ENCODE results near the gene PUM1. TPM values are rescaled to one million over a fixed set of nuclear protein-coding genes. Genes with fewer than 3 reads are reported as not detected.
A peak's percentile ranks its signal among the peaks of the same experiment; 100 is the strongest.

PUM1 gene
- total and polyA plus RNA-seq, 2 of the 4 experiments (the other 2 are of a cell fraction), result 75.4 to 137 TPM

DNA sequence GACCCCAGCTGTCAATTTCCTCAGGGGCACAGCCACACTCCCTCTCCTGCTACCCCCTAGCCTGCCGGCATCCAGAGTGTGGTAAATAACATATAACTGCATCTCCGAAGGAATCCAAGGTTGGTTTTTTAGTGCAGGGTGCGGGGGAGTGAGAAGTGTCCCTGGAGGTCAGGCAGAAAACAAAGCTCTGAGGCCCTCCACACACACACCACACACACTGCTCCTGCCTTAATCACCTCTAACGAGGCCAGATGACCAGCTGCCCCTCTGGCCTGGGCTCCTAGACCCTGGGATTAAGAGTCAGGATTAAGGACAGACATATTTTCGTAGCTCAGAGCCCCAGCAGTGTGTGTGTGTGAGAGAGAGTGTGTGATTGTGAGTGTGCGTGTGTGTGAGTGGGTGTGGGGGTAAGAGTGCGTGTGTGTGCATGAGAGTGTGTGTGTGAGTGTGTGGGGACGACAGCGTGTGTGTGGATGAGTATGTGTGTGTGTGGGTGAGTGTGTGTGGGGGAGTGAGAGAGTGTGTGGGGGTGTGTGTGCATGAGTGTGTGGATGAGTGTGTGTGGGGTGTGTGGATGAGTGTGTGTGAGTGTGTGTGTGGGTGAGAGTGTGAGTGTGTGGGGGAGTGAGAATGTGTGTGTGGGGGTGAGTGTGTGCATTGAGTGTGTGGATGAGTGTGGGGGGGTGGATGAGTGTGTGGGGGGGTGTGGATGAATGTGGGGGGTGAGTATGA is 171.6 kb downstream of the PUM1 start (continued):
- TF ChIP-seq RAD21 (IDR thresholded peaks at IDR 0.05; ENCODE audit: low read length), result no peak
- no peak for TF ChIP-seq POLR2A (IDR thresholded peaks at IDR 0.05; ENCODE audit: low read depth, low read length)

GRCh38 chr1:30892671-30893073 is 172.8 kb downstream of the PUM1 start:
- in situ Hi-C loops (cut with MboI; ENCODE audit: low sequenced_read_pairs) (no loop called here), dilution Hi-C loops (cut with HindIII; ENCODE audit: low sequenced_read_pairs, unreplicated experiment) (no loop called here), intact Hi-C loops (cut with micrococcal nuclease) (no loop called here)
- H3K9ac ChIP-seq (ENCODE audit: low read depth, low read length), result no peak overlapping the region
- H3K56ac ChIP-seq (ENCODE audit: extremely low read depth, insufficient read depth, low read length), result no peak overlapping the region
- peaks cover 49 to 94% of the 10 kb centered on the region in 2 experiments for H3K79me1 ChIP-seq (ENCODE audit: low read depth in 1 of 2, low read length in 2 of 2)
- no peak overlapping the region for H2BK15ac ChIP-seq (ENCODE audit: low read depth, low read length)
- H3K36me3 ChIP-seq (ENCODE audit: control insufficient read depth, insufficient read depth, low read length), result no peaks in the 10 kb centered on the region
- H4K20me1 ChIP-seq (ENCODE audit: insufficient read depth, low read length), result peaks cover 87% of the 10 kb centered on the region
- H2AK9ac ChIP-seq (replicated peaks; ENCODE audit: low read depth, low read length, poor library complexity), result peak overlapping the region; percentile 20
- H3K14ac ChIP-seq (replicated peaks; ENCODE audit: low read depth, low read length), result no peak overlapping the region
- no TSS peak for BruUV-seq (replicated peaks)
- H4K91ac ChIP-seq (ENCODE audit: insufficient read depth, low read depth, low read length), result no peak overlapping the region
- H3K27ac ChIP-seq (ENCODE audit: insufficient read depth, low read length), result no peak overlapping the region
- ChIA-PET CTCF (no interaction called here), POLR2A (ENCODE audit: unreplicated experiment) (no interaction called here)
- H3K9me1 ChIP-seq (ENCODE audit: insufficient read depth, low read length), result peaks cover 39% of the 10 kb centered on the region
- WGBS, 2 experiments (ENCODE audit: extremely low coverage in 2 of 2, insufficient read length in 1 of 2), result 89% methylated on average over 2 of the region's 6 CpGs; no CpG with 5 or more reads in 1 of the 2 experiments
- no peak for DNase-seq
- 0 out of 2 replicates have a peak overlapping the region, but pooled peaks have one; percentile 15 for H3K4ac ChIP-seq (ENCODE audit: low read depth, low read length)
- no peak for ATAC-seq (ENCODE audit: low read depth)
- H4K5ac ChIP-seq (ENCODE audit: low read depth, low read length), result no peak overlapping the region
- H2BK5ac ChIP-seq (ENCODE audit: low read depth, low read length, poor library complexity, severe bottlenecking), result no peak overlapping the region
- H3K18ac ChIP-seq (ENCODE audit: low read depth, low read length), result no peak overlapping the region
- peak overlapping the region; percentile 2; the same call in 1 of the 2 replicates for H2AK5ac ChIP-seq (ENCODE audit: low read depth, low read length)
- H3K4me3 ChIP-seq (ENCODE audit: insufficient read depth, low read depth, low read length), result no peak overlapping the region
- peak overlapping the region; percentile 34 for H2AFZ ChIP-seq (replicated peaks; ENCODE audit: low read length, poor library complexity)
- no peaks in the 10 kb centered on the region for H3K9me3 ChIP-seq (ENCODE audit: control insufficient read depth, insufficient read depth, low read length)
- no peak overlapping the region for H4K8ac ChIP-seq (ENCODE audit: low read depth in 2 of 2, low read length in 2 of 2)
- H3K4me2 ChIP-seq (ENCODE audit: low read depth, low read length), result no peak overlapping the region
- H3K4me1 ChIP-seq (ENCODE audit: control insufficient read depth, insufficient read depth, low read length), result peaks cover 46% of the 10 kb centered on the region
- no peak overlapping the region for H2BK120ac ChIP-seq (ENCODE audit: low read depth, low read length)
- no peak for TF ChIP-seq MAFK (IDR thresholded peaks at IDR 0.05; ENCODE audit: low read depth, low read length)
- peak; percentile 67 for TF ChIP-seq CEBPB (IDR thresholded peaks at IDR 0.05; ENCODE audit: low read depth, low read length)
- H2BK20ac ChIP-seq (ENCODE audit: low read depth, low read length), result no peak overlapping the region
- H3K27me3 ChIP-seq (ENCODE audit: control insufficient read depth, insufficient read depth, low read length), result no peaks in the 10 kb centered on the region
- 0 out of 2 replicates have a peak overlapping the region, but pooled peaks have one; percentile 59 for H3K23ac ChIP-seq (ENCODE audit: low read depth, low read length)

Data from IMR-90 (cell line).